ENCODE measurements around the gene UNC45A. TPM values are rescaled to one million over a fixed set of nuclear protein-coding genes. Genes with fewer than 3 reads are reported as not detected.

UNC45A gene
- total and polyA plus RNA-seq, 5 experiments from 2014 or later = 53.4 to 73.7 (median 57.9) TPM

DNA sequence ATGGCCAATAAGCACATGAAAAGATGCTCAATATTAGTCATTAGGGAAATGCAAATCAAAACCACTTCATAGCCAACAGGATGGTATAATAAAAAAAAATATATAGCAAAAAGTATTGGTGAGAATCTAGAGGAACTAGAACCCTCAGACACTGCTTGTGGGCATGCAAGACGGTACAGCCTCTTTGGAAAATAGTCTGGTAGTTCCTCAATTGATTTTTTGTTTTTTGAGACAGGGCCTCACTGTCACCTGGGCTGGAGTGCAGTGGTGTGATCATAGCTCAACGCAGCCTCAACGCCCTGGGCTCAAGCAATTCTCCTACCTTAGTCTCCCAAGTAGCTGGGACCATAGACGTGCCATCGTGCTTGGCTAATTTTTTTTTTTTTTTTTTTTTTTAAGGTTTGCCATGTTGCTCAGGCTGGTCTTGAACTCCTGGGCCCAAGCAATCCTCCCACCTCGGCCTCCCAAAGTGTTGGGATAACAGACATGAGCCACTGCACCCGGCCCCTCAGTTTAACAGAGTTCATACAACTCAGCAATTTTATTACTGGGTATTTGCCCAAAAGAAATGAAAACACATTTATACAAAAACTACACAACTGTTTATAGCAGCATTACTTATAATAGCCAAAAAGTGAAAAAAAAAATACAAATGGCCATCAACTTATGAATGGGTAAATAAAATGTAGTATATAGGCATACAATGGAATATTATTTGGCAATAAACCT, 54.1 kb downstream of the UNC45A start:
- ATAC-seq (no peak), DNase-seq (no peak)
- Mint-ChIP-seq H3K36me3 (no peaks in the 10 kb centered on the region), H3K4me1 (peaks cover under 1 to 21% (median 5%) of the 10 kb centered on the region in 4 donors), H3K4me3 (no peak overlapping the region), H3K27ac (no peak overlapping the region), H3K27me3 (no peaks in the 10 kb centered on the region), H3K9me3 (no peaks in the 10 kb centered on the region)
- POLR2A ChIA-PET = no interaction called here

DNA sequence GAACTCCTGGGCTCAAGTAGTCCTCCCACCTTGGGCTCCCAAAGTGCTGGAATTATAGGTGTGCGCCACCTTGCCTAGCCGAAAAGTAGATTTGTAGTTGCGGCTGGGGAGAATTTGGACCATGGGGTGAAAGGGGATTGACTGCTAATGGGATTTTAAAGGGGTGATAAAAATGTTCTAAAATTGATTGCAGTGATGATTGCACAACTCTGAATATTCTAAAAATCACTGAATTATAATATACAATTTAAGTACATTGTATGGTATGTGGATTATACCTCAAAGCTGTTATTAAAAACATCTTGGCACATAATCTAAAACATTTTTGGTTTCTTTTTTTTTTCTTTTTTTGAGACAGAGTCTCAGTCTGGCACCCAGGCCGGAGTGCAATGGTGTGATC, 55.4 kb downstream of the UNC45A start:
- ATAC-seq = no peak
- Mint-ChIP-seq H3K9me3 (no peaks in the 10 kb centered on the region), H3K27ac (no peak overlapping the region), H3K4me1 (peaks cover 3 to 30% (median 14%) of the 10 kb centered on the region in 4 donors), H3K4me3 (no peak overlapping the region), H3K27me3 (no peaks in the 10 kb centered on the region), H3K36me3 (peaks cover 0 to 2% (median 0%) of the 10 kb centered on the region in 3 donors)
- POLR2A ChIA-PET = no interaction called here
- DNase-seq = no peak

DNA sequence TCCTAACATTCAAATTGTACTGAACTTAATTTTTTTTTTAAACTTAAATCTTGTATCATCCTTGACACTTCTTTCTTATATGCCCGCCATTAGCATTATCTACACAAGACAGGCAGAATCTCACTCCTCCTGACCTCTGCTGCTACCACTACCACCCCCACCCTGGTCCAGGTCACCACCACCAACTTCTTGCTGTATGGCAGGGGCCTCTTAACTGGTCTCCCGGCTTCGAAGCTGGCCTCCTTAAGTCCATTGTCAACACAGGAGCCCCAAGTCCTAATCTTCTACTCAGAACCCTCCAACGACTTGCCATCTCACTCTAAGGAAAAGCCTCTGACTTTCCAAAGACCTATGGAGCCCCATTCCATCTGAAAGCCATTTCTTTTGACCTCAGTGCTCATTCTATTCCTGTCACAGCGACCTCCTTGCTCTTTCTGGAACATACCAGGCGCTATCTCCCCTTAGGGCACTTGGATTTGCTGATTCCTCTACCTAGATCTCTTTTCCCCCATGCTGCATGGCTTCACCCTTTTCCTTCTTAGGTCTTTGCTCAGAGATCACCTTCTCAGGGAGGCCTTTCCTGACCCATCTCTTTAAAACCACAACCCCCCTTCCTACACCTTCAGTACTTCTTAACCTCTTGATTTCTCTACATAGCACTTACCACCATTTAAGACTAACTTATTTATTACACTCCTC, 56.7 kb downstream of the UNC45A start:
- Mint-ChIP-seq H3K9me3 (no peaks in the 10 kb centered on the region), H3K4me1 (peaks cover 3 to 32% (median 17%) of the 10 kb centered on the region in 4 donors), H3K27me3 (no peaks in the 10 kb centered on the region), H3K4me3 (peak overlapping the region in 1 of 10 donors; percentile 11), H3K27ac (peak overlapping the region in 1 of 10 donors; percentile 22), H3K36me3 (peaks cover 0 to 2% (median 0%) of the 10 kb centered on the region in 3 donors)
- DNase-seq (no peak), ATAC-seq (no peak)
- POLR2A ChIA-PET = no interaction called here

DNA sequence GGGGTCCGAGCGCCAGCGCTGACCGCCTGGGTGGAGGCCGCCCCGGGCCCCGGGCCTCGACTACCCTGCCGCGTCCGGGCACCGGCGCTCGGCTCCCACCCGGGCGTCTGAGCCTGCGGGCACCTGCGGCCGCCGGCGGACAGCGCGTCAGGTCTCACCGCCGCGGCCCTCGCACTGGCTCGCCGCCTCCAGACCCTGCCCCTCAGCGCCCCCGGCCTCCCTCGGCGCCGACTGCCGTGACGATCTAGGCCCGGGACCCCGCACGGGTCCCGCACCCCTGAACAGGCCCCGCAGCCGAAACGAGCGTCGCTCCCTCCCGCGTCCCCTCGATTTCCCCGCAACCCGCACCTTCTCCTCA, 59.0 kb downstream of the UNC45A start:
- H3K9me3 Mint-ChIP-seq = no peaks in the 10 kb centered on the region
- ATAC-seq (peak; percentile 17 to 21), DNase-seq (peak in 3 of 10 donors; percentile 9 to 16 (median 15))
- peaks cover 0 to 17% (median 4%) of the 10 kb centered on the region in 3 donors for H3K36me3 Mint-ChIP-seq
- POLR2A ChIA-PET = interaction anchor here (1.4 kb wide), 1 partner anchor 28 kb away, joined by 3 read pairs; the partner anchor contains the start of gene VPS33B
- H3K4me3 Mint-ChIP-seq = peak overlapping the region; percentile 97 to 99 (median 98)
- peak overlapping the region; percentile 91 to 99 (median 97) for H3K27ac Mint-ChIP-seq
- no peaks in the 10 kb centered on the region for H3K27me3 Mint-ChIP-seq
- H3K4me1 Mint-ChIP-seq = peaks cover 3 to 20% (median 17%) of the 10 kb centered on the region in 4 donors

DNA sequence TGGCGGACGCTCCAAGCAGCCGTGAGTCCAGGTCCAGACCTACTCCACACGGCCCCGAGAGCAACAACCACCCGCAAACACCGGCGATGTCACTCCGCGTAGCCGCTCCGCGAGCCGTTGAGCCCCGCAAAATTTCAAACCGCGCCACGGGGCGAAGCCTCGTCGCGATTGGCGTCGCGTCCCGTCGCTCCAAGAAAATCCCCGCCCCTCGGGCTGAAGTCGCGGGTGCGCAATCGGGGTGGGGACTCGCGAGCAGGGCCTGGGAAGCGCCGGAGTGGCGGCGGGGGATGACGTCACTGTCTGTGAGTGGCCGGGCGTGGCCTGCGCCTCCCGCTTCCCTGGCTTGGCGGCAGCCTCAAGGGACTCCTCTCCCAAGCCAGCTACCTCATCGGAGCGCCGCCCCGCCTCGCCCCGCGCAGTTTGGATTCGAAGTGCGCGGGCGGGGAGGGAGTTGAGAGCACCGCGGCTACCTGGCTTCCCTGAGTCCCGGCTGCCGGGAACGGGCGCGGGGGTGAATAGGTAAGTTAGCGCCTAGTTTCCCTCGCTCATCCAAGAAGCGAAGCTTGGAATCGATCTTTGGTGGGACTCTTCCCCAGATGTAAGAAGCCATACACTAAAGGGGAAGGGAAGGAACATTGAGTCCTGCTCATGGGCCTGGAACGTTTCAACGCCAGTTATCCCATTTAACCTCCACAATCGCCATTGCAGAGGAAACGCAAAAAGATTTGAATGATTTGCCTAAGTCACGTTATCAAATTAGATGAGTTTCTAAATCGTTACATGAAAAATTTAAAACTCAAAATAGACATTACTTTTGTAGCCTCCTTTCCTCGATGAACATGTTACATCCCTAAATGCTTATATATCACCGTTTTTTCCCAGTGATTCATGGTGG, 59.6 kb downstream of the UNC45A start, which contains the start of gene PRC1:
Gene PRC1, minus strand, starts transcription at position 119 of the 895 bp plus-strand sequence. Its CDS starts 118 bp downstream, at position 1.
- H3K4me1 Mint-ChIP-seq = peaks cover 3 to 20% (median 17%) of the 10 kb centered on the region in 4 donors
- H3K27ac Mint-ChIP-seq = peak within 1 kb of the TSS; percentile 93 to 99 (median 97)
- peak; percentile 94 to 96 for ATAC-seq
- peaks cover 0 to 23% (median 4%) of the 10 kb centered on the region in 3 donors for H3K36me3 Mint-ChIP-seq
- H3K9me3 Mint-ChIP-seq = no peaks in the 10 kb centered on the region
- peak; percentile 95 to 98 (median 96) for DNase-seq
- H3K4me3 Mint-ChIP-seq = peak within 1 kb of the TSS; percentile 97 to 99 (median 98)
- POLR2A ChIA-PET = interaction anchor here (0.8 to 1.4 kb wide), 2 partner anchors 12 to 28 kb away, joined by 3 read pairs; partner anchors contain the start of gene VPS33B
- no peaks in the 10 kb centered on the region for H3K27me3 Mint-ChIP-seq

DNA sequence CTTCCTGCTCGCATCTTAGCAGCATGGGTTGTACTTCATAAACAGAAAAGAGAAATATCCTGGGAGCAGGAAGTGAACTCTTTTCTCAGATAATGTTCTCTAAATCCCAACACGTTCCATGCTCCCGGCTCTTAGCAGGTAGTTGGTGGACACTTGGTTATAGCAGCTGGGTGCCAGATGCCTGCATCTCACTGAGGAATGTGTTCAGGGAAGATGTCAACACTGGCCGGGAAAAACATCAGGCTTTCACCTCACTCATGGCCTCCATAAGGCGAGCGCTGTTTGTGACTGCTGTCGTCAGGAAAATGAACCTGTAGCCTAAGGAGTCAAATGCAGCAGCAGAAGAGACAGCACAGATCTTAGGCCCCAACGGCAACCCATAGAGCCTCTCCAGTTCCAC, 63.7 kb downstream of the UNC45A start:
- Mint-ChIP-seq H3K36me3 (peaks cover 0 to 61% (median 11%) of the 10 kb centered on the region in 3 donors), H3K4me1 (peaks cover 3 to 16% (median 12%) of the 10 kb centered on the region in 4 donors), H3K27ac (peak overlapping the region in 2 of 10 donors; percentile 15 to 60), H3K9me3 (no peaks in the 10 kb centered on the region), H3K27me3 (no peaks in the 10 kb centered on the region), H3K4me3 (no peak overlapping the region)
- DNase-seq = no peak
- POLR2A ChIA-PET = no interaction called here
- no peak for ATAC-seq

DNA sequence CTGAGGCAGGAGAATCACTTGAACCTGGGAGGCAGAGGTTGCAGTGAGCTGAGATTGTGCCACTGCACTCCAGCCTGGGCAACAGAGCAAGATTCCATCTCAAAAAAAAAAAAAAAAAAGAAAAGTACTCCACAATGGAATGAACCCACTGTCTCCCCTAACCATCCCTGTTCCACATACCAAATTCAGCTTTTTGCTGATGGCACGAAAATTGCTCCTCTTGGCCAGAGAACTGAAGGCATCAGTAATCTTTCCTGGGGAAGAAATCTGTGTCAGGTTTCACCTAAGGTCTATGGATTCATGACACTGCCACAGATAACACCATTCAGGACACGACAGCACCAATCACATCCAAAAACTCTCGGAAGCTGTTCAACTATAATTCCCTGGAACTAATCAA, 66.1 kb downstream of the UNC45A start:
- Mint-ChIP-seq H3K36me3 (peaks cover 0 to 83% (median 12%) of the 10 kb centered on the region in 3 donors), H3K9me3 (no peaks in the 10 kb centered on the region), H3K4me1 (no peaks in the 10 kb centered on the region), H3K4me3 (no peak overlapping the region), H3K27me3 (no peaks in the 10 kb centered on the region), H3K27ac (no peak overlapping the region)
- DNase-seq (no peak), ATAC-seq (no peak)
- POLR2A ChIA-PET = interaction anchor here (0.7 kb wide), 1 partner anchor 45 kb away, joined by 6 read pairs; no protein-coding TSS in a partner anchor

Other genes starting within 250 kb of the UNC45A start
- gene BLM, start 217.9 kb upstream of the UNC45A start, total RNA-seq = 1 to 10 TPM; 5.9 to 7.1 TPM
- 1 to 10 TPM; 2.6 to 4.1 (median 4.1) TPM for gene BLM, start 217.9 kb upstream of the UNC45A start, polyA plus RNA-seq
- 10 to 100 TPM; 40.8 to 45.1 TPM for gene FURIN, start 66.7 kb upstream of the UNC45A start, total RNA-seq
- gene FURIN, start 66.7 kb upstream of the UNC45A start, polyA plus RNA-seq = 10 to 100 TPM in 1 of 3 donors, 1 to 10 TPM in 2; 2.7 to 10.5 (median 4.8) TPM
- 1 to 10 TPM; 2.8 to 3.5 TPM for gene FES, start 50.8 kb upstream of the UNC45A start, total RNA-seq
- gene FES, start 50.8 kb upstream of the UNC45A start, polyA plus RNA-seq = under 1 TPM in 2 of 3 donors, not detected in 1; 0.08 to 0.24 TPM
- gene MAN2A2, start 32.0 kb upstream of the UNC45A start, total RNA-seq = 100 to 1,000 TPM; 126 to 139 TPM
- gene MAN2A2, start 32.0 kb upstream of the UNC45A start, polyA plus RNA-seq = 1 to 10 TPM; 3.1 to 8.6 (median 3.7) TPM
- gene HDDC3, start 2.7 kb upstream of the UNC45A start, total RNA-seq = 10 to 100 TPM; 30.1 to 31.8 TPM
- 10 to 100 TPM; 34.1 to 47.6 (median 45.5) TPM for gene HDDC3, start 2.7 kb upstream of the UNC45A start, polyA plus RNA-seq
- 10 to 100 TPM; 15.7 to 15.8 TPM for gene RCCD1, start 19.6 kb downstream of the UNC45A start, total RNA-seq
- 1 to 10 TPM; 2.2 to 4.7 (median 3.1) TPM for gene RCCD1, start 19.6 kb downstream of the UNC45A start, polyA plus RNA-seq
- gene PRC1, start 59.2 kb downstream of the UNC45A start, total RNA-seq = 1 to 10 TPM; 4.4 to 5.0 TPM
- gene PRC1, start 59.2 kb downstream of the UNC45A start, polyA plus RNA-seq = 1 to 10 TPM in 2 of 3 donors, under 1 TPM in 1; 0.77 to 2.3 (median 1.2) TPM
- gene VPS33B, start 87.3 kb downstream of the UNC45A start, total RNA-seq = 10 to 100 TPM; 23.6 to 27.1 TPM
- gene VPS33B, start 87.3 kb downstream of the UNC45A start, polyA plus RNA-seq = 10 to 100 TPM in 1 of 3 donors, 1 to 10 TPM in 2; 5.3 to 12.4 (median 7.7) TPM
- gene SV2B, start 165.0 kb downstream of the UNC45A start, total RNA-seq = under 1 TPM; 0.05 to 0.08 TPM
- under 1 TPM in 1 of 3 donors, not detected in 2; 0.02 TPM for gene SV2B, start 165.0 kb downstream of the UNC45A start, polyA plus RNA-seq